GM13977 (cell line): ENCODE measurements around the gene VCAN.

Experiments used
- DNase-seq: peaks from one replicate; pipeline ENCODE4 v3.0.0; 2012; ENCODE audit warnings: low spot score
- CTCF ChIP-seq: IDR thresholded peaks from 2 replicates; pipeline ENCODE4 v1.5.1; 2012; ENCODE audit warnings: mild to moderate bottlenecking, control low read depth; ENCODE audit not compliant: insufficient read depth; ENCODE audit errors: extremely low read depth, missing control alignments
- in situ Hi-C: fragments of 300-500 bp; cut with MboI; formaldehyde crosslinking; loops from one replicate; pipeline ENCODE4 v1.12.0; 2022; ENCODE audit warnings: low sequenced_read_pairs, low pct_unique_long_range_greater_than_20kb, mixed read lengths, inconsistent platforms; ENCODE audit not compliant: unreplicated experiment

Gene VCAN

GRCh38 chr5:83549076-83549475 lies 77.5 kb downstream of the VCAN start:
- DNase-seq: no peak
- no peak for TF ChIP-seq CTCF
- in situ Hi-C loops: no loop called here

GRCh38 chr5:83549674-83550073 lies 78.1 kb downstream of the VCAN start:
- no peak for TF ChIP-seq CTCF
- DNase-seq: no peak
- in situ Hi-C loops: no loop called here

- in situ Hi-C loops: no loop called here
- no peak for DNase-seq
- no peak for TF ChIP-seq CTCF
These were observed 80.3 kb downstream of the VCAN start for GRCh38 chr5:83551821-83552220.

GRCh38 chr5:83552275-83552674 lies 80.7 kb downstream of the VCAN start:
- DNase-seq: no peak
- no peak for TF ChIP-seq CTCF
- in situ Hi-C loops: no loop called here

GRCh38 chr5:83553000-83553486 lies 81.5 kb downstream of the VCAN start:
- in situ Hi-C loops: no loop called here
- no peak for TF ChIP-seq CTCF
- DNase-seq: no peak

GRCh38 chr5:83554133-83554532 lies 82.6 kb downstream of the VCAN start:
- no peak for DNase-seq
- no peak for TF ChIP-seq CTCF
- in situ Hi-C loops: no loop called here

GRCh38 chr5:83554686-83555085 lies 83.1 kb downstream of the VCAN start:
- no peak for TF ChIP-seq CTCF
- in situ Hi-C loops: no loop called here
- DNase-seq: no peak
